Endothelial cell of umbilical vein (primary cell): ENCODE results near the gene ATP1B3.

Experiments used
- CTCF ChIP-seq, 2 donors: IDR thresholded peaks; 1 replicate in 1 of 2; 2 replicates in 1 of 2; pipeline ENCODE4 v1.5.1; 2011; ENCODE audit warnings: low read length in 2 of 2, mild to moderate bottlenecking in 2 of 2, moderate library complexity in 2 of 2, control low read depth in 1 of 2, inconsistent platforms in 1 of 2, low read depth in 1 of 2; ENCODE audit not compliant: insufficient read depth in 1 of 2; ENCODE audit errors: extremely low read depth in 1 of 2
- EZH2 ChIP-seq: IDR thresholded peaks from 2 replicates; pipeline ENCODE4 v1.6.1; 2012; ENCODE audit warnings: borderline replicate concordance, low read depth, mild to moderate bottlenecking, moderate library complexity, low read length, inconsistent platforms; ENCODE audit not compliant: severe bottlenecking
- POLR2AphosphoS5 ChIP-seq: IDR thresholded peaks from 2 replicates; pipeline ENCODE4 v1.6.1; 2012; ENCODE audit warnings: low read depth, mild to moderate bottlenecking, control low read depth, low read length, moderate library complexity; ENCODE audit not compliant: insufficient read depth

GRCh38 chr3:141860766-141861513 is 15.5 kb upstream of the ATP1B3 start:
- peak; percentile 54 for TF ChIP-seq POLR2AphosphoS5
- TF ChIP-seq CTCF (IDR thresholded peaks at IDR 0.05; ENCODE audit: extremely low read depth in 1 of 2, insufficient read depth in 1 of 2, low read depth in 1 of 2, low read length in 2 of 2) = no peak
- no peak for TF ChIP-seq EZH2
